HEK293 (cell line): ENCODE measurements around the gene C5orf63.
"Not testable (repeated sequence)": the region's sequence is repeated elsewhere in the genome, so short reads cannot be mapped to it uniquely, and the experiment has no call there.

Experiments
- CTCF ChIA-PET: fragments of 350-600 bp; formaldehyde crosslinking; extraction: SDS; loops from one replicate; lab custom pipeline; 2021; ENCODE audit warnings: antibody characterized with exemption; lab: Yijun Ruan, JAX
- POLR2A ChIA-PET: fragments of 300-600 bp; formaldehyde crosslinking; extraction: SDS; loops from one replicate; lab custom pipeline; 2020; ENCODE audit warnings: antibody characterized with exemption, inconsistent platforms; lab: Yijun Ruan, JAX
- H3K27ac ChIP-seq: fragments of 200-500 bp; sonication (Bioruptor generic); 2 replicates; pipeline ENCODE4 v1.5.1; 2014; ENCODE audit warnings: low read depth, low read length, control low read depth, inconsistent platforms; ENCODE audit errors: extremely low read depth
- H3K36me3 ChIP-seq, 2 experiments: fragments of 200-500 bp in 1 of 2; sonication (Bioruptor generic) in 1 of 2; 1 replicate in 1 of 2; 2 replicates in 1 of 2; pipeline ENCODE4 v1.5.1; 2014 to 2017; ENCODE audit warnings: inconsistent platforms in 2 of 2, low read length in 2 of 2; ENCODE audit not compliant: control insufficient read depth in 2 of 2, insufficient read depth in 1 of 2
- H3K4me1 ChIP-seq: fragments of 200-500 bp; sonication (Bioruptor generic); 2 replicates; pipeline ENCODE4 v1.5.1; 2014; ENCODE audit warnings: mild to moderate bottlenecking, low read length, inconsistent platforms; ENCODE audit not compliant: control insufficient read depth, insufficient read depth
- H3K4me3 ChIP-seq: 2 replicates; pipeline ENCODE4 v1.5.1; 2011; ENCODE audit warnings: low read depth, mild to moderate bottlenecking, control low read depth, low read length, moderate library complexity
- H3K9me3 ChIP-seq: fragments of 200-500 bp; sonication (Bioruptor generic); 2 replicates; pipeline ENCODE4 v1.5.1; 2014; ENCODE audit warnings: low read depth, low read length, inconsistent platforms; ENCODE audit not compliant: control insufficient read depth, insufficient read depth
- PATZ1 ChIP-seq: fragments of 450-650 bp; formaldehyde crosslinking; IDR thresholded peaks from 2 replicates; pipeline ENCODE4 v1.5.1; 2016; ENCODE audit warnings: missing biosample characterization, missing genetic modification characterization
- PBX3 ChIP-seq: sonication (generic); formaldehyde crosslinking; IDR thresholded peaks from 2 replicates; pipeline ENCODE4 v1.8.1; 2022; ENCODE audit warnings: mild to moderate bottlenecking, moderate library complexity, missing genetic modification reagents
- ZBTB8A ChIP-seq: fragments of 450-650 bp; formaldehyde crosslinking; IDR thresholded peaks from 2 replicates; pipeline ENCODE4 v1.5.1; 2016; ENCODE audit warnings: missing biosample characterization, missing genetic modification characterization
- ZFP41 ChIP-seq: fragments of 450-650 bp; formaldehyde crosslinking; IDR thresholded peaks from 2 replicates; pipeline ENCODE4 v1.5.1; 2016; ENCODE audit warnings: missing biosample characterization, missing genetic modification characterization, borderline replicate concordance
- ZNF174 ChIP-seq: fragments of 450-650 bp; formaldehyde crosslinking; IDR thresholded peaks from 2 replicates; pipeline ENCODE4 v1.5.0; 2017; ENCODE audit warnings: missing biosample characterization, mild to moderate bottlenecking, missing genetic modification characterization
- ZNF274 ChIP-seq, 2 experiments: fragments of 200-500 bp in 1 of 2; fragments of 450-650 bp in 1 of 2; sonication (Bioruptor generic) in 1 of 2; formaldehyde crosslinking in 1 of 2; IDR thresholded peaks; 2 replicates each; pipeline versions ENCODE4 v1.5.1 to v1.6.1; 2014 to 2016; ENCODE audit warnings: borderline replicate concordance in 1 of 2, inconsistent platforms in 1 of 2, low read length in 1 of 2, missing biosample characterization in 1 of 2, missing genetic modification characterization in 1 of 2
- ZNF324 ChIP-seq: fragments of 450-650 bp; formaldehyde crosslinking; IDR thresholded peaks from 2 replicates; pipeline ENCODE4 v1.5.1; 2016; ENCODE audit warnings: missing biosample characterization, missing genetic modification characterization
- ZNF48 ChIP-seq: fragments of 450-650 bp; formaldehyde crosslinking; IDR thresholded peaks from 2 replicates; pipeline ENCODE4 v1.5.1; 2016; ENCODE audit warnings: missing biosample characterization, missing genetic modification characterization
- ZNF548 ChIP-seq: fragments of 450-650 bp; formaldehyde crosslinking; IDR thresholded peaks from 2 replicates; pipeline ENCODE4 v1.5.1; 2016; ENCODE audit warnings: missing biosample characterization, missing genetic modification characterization
- ZNF555 ChIP-seq: fragments of 450-650 bp; formaldehyde crosslinking; conservative IDR thresholded peaks from 2 replicates; pipeline ENCODE4 v1.5.1; 2017; ENCODE audit warnings: missing biosample characterization, mild to moderate bottlenecking, missing genetic modification characterization, inconsistent platforms
- ZNF580 ChIP-seq: fragments of 450-650 bp; formaldehyde crosslinking; IDR thresholded peaks from 2 replicates; pipeline ENCODE4 v1.5.1; 2016; ENCODE audit warnings: missing biosample characterization, missing genetic modification characterization
- ZNF645 ChIP-seq: fragments of 450-650 bp; formaldehyde crosslinking; IDR thresholded peaks from 2 replicates; pipeline ENCODE4; 2016; ENCODE audit warnings: missing biosample characterization, missing genetic modification characterization
- TF ChIP-seq, protein P1 (sequence below): fragments of 450-650 bp; formaldehyde crosslinking; IDR thresholded peaks from 2 replicates; pipeline ENCODE4 v1.5.1; 2016; ENCODE audit warnings: missing biosample characterization, missing genetic modification characterization

Gene C5orf63

DNA sequence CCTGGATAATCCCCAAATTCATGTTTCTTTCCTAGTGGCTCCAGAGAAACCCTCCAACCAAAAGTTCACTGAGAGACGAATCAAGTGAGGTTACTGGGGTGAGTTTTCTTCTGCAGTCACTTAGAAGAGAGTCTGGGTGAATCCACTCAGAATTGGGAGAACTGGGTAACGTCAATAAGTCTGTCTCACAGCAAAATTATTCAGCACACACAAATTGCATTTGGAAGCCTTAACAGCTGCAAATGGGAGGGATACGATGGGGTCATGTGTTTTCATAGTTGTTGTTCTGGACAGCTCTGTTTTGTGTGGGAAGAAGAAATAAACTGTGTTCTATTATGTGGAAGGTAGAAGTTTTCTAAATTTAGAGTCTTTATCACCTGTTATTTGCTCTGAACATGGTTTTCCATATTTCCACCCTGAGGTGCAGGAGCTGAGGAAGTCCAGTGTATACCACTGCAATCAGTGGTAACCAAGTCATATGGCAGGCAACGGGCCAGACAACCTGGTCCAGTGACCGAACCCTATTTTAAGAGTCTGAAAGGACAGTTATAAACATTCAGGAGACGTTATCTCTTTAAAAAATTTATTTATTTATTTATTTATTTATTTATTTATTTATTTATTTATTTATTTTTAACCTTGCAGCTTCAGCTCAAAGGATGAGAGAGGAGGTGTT lies 64.9 kb downstream of the C5orf63 start (continued):
- TF ChIP-seq ZNF645 (tag by site-specific recombination) (no peak), ZNF174 (tag by site-specific recombination) (no peak), ZNF580 (tag by site-specific recombination) (no peak)

GRCh38 chr5:127007522-127007921 lies 65.8 kb downstream of the C5orf63 start:
- H3K9me3 ChIP-seq = no peaks in the 10 kb centered on the region
- no peak overlapping the region for H3K27ac ChIP-seq
- TF ChIP-seq ZNF48 (tag by site-specific recombination) = no peak
- TF ChIP-seq ZNF548 (tag by site-specific recombination) = no peak
- no peak for TF ChIP-seq ZNF324 (tag by site-specific recombination)
- TF ChIP-seq, protein P1, sequence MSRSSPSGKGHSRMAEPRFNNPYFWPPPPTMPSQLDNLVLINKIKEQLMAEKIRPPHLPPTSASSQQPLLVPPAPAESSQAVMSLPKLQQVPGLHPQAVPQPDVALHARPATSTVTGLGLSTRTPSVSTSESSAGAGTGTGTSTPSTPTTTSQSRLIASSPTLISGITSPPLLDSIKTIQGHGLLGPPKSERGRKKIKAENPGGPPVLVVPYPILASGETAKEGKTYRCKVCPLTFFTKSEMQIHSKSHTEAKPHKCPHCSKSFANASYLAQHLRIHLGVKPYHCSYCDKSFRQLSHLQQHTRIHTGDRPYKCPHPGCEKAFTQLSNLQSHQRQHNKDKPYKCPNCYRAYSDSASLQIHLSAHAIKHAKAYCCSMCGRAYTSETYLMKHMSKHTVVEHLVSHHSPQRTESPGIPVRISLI (tag by site-specific recombination) = no peak
- no peak for TF ChIP-seq ZNF274 (IDR thresholded peaks at IDR 0.05; ENCODE audit: low read length)
- TF ChIP-seq ZNF274 (tag by site-specific recombination; IDR thresholded peaks at IDR 0.05; ENCODE audit: borderline replicate concordance) = no peak
- TF ChIP-seq ZNF555 = no peak
- TF ChIP-seq PATZ1 (tag by site-specific recombination) = no peak
- TF ChIP-seq, all 188 proteins: peak for 0
- Histone ChIP-seq H3K36me3 (no peaks in the 10 kb centered on the region), H3K4me3 (no peak overlapping the region), H3K4me1 (0 out of 2 replicates have a peak, but pooled peaks cover 1% of the 10 kb centered on the region)
- ChIA-PET POLR2A (no interaction called here), CTCF (no interaction called here)

GRCh38 chr5:127006744-127007143 lies 66.6 kb downstream of the C5orf63 start:
- H3K27ac ChIP-seq = no peak overlapping the region
- CTCF ChIA-PET = interaction anchor here (0.6 to 0.7 kb wide), 3 partner anchors 237 to 502 kb away, joined by 3 to 6 read pairs (median 3); no protein-coding TSS in a partner anchor
- TF ChIP-seq PBX3 (no peak), ZBTB8A (tag by site-specific recombination) (no peak), ZFP41 (tag by site-specific recombination) (no peak)
- no peaks in the 10 kb centered on the region for H3K4me1 ChIP-seq
- no peak overlapping the region for H3K4me3 ChIP-seq
- H3K9me3 ChIP-seq = no peaks in the 10 kb centered on the region
- POLR2A ChIA-PET = no interaction called here
- H3K36me3 ChIP-seq = no peaks in the 10 kb centered on the region

GRCh38 chr5:127005282-127005681 lies 68.0 kb downstream of the C5orf63 start:
- POLR2A ChIA-PET = not testable (repeated sequence)
- CTCF ChIA-PET = interaction anchor here (0.7 kb wide), 1 partner anchor 47 kb away, joined by 3 read pairs; no protein-coding TSS in a partner anchor

More at GRCh38 chr5:127005282-127005681, 68.0 kb downstream of the C5orf63 start:
- H3K4me3 ChIP-seq, H3K4me1 ChIP-seq, H3K27ac ChIP-seq, H3K36me3 ChIP-seq, H3K9me3 ChIP-seq: not testable (repeated sequence)
